Tibial nerve (tissue), 3 donors: ENCODE measurements around the gene NELL1.

ENCODE experiments used
- POLR2A ChIP-seq, 2 donors: fragments of 450-650 bp; IDR thresholded peaks; one replicate each; pipeline ENCODE4 v1.6.1; 2017; ENCODE audit warnings: antibody characterized with exemption in 2 of 2, mild to moderate bottlenecking in 2 of 2, moderate library complexity in 2 of 2
- TF ChIP-seq, protein P1 (sequence below), 5 experiments: fragments of 200-600 bp in 3 of 5; fragments of 450-650 bp in 2 of 5; sonication (generic) in 3 of 5; IDR thresholded peaks; one replicate each; pipeline ENCODE4 v1.5.1; 2016 to 2019; ENCODE audit warnings: antibody characterized with exemption in 5 of 5, mild to moderate bottlenecking in 3 of 5, moderate library complexity in 2 of 5

DNA sequence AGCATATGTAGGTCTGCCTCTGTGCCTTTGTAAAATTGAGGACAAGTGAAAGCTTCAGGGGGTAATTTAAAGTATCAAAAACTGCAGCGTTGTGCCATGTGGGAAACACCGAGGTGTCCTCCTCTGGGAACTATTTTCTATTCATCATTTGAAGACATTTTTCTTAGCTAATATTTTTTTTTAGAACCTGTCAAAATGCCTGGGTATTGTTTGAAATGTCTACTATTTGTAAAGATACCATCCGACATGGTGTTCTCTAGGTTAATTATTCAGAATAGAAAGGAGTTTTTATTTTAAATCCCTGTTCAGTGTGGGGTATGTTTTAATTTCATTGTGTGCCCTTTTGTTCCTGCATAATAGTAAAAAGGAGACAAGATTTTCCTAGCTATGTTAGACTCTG, 490.8 kb downstream of the NELL1 start:
- TF ChIP-seq, protein P1, sequence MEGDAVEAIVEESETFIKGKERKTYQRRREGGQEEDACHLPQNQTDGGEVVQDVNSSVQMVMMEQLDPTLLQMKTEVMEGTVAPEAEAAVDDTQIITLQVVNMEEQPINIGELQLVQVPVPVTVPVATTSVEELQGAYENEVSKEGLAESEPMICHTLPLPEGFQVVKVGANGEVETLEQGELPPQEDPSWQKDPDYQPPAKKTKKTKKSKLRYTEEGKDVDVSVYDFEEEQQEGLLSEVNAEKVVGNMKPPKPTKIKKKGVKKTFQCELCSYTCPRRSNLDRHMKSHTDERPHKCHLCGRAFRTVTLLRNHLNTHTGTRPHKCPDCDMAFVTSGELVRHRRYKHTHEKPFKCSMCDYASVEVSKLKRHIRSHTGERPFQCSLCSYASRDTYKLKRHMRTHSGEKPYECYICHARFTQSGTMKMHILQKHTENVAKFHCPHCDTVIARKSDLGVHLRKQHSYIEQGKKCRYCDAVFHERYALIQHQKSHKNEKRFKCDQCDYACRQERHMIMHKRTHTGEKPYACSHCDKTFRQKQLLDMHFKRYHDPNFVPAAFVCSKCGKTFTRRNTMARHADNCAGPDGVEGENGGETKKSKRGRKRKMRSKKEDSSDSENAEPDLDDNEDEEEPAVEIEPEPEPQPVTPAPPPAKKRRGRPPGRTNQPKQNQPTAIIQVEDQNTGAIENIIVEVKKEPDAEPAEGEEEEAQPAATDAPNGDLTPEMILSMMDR (IDR thresholded peaks at IDR 0.05), result no peak
- no peak for TF ChIP-seq POLR2A (IDR thresholded peaks at IDR 0.05)
